Ammon's horn (tissue), 1 donor: ENCODE measurements around the gene PPP1R9B.

Experiments used
- DNase-seq: peaks from one replicate; pipeline ENCODE4 v3.0.0-alpha.2; 2016; ENCODE audit warnings: low spot score

The PPP1R9B gene

DNA sequence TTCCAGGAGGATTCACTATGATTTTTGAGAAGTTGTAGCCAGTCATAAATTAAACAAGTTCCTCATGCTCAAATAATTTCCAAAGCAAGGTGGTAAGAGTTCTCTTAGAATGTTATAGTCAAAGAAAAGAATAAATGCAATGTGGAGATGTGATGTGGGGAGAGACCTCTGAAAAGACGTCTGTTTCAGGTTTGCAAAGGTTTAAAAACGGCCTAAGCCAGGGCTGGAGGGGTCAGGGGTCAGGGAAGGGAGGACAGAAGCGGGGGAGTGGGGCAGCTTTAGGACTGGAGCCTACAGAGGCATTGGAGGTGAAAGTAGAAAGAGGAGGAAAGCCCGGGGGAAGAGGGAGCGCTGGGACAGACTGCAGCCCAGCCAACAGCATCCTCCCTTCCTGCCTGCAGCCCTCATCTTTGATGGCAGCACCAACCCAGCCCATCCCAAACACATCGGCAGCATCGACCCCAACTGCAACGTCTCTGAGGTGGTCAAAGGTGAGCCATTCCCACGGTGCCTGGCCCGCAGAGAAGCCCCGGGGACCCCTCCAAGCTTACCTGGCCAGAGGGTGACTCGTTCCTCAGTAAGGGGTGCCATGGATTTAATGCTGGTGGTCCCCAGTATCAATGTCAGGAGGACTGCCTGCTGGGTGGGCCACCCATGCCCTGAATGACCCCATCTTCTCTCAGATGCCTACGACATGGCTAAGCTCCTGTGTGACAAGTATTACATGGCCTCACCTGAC lies 43.9 kb downstream of the PPP1R9B start:
- no peak for DNase-seq

DNA sequence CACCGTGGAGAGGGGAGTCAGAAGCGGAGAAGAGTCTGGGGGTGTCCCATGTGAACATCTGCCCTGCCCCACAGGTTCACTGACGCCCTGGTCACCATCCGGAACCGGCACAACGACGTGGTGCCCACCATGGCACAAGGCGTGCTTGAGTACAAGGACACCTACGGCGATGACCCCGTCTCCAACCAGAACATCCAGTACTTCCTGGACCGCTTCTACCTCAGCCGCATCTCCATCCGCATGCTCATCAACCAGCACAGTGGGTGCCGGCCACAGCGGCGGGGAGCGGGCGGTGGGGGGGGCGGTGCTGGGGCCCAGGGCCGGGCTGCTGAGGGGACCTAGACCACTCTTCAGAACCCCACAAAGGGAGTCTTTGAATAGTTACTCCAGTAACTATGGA lies 44.7 kb downstream of the PPP1R9B start:
- no peak for DNase-seq

DNA sequence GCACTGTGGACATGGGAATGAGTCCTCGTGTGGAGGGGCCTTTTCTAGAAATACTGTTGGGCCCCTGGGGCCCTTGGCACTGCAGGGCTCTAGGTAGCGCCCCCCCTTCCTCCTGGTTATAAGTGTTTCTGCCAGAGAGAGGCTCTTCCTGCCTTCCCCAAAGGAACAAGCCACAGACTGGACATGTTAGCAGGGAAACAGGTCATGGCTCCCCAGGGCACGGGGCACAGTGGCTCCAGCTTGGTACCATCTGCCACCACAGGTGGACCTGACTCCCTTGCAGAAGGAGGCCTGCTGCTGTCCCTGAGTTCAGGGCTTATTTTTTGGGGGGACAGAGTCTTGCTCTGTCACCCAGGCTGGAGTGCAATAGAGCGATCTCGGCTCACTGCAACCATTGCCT lies 46.5 kb downstream of the PPP1R9B start:
- DNase-seq, result no peak

DNA sequence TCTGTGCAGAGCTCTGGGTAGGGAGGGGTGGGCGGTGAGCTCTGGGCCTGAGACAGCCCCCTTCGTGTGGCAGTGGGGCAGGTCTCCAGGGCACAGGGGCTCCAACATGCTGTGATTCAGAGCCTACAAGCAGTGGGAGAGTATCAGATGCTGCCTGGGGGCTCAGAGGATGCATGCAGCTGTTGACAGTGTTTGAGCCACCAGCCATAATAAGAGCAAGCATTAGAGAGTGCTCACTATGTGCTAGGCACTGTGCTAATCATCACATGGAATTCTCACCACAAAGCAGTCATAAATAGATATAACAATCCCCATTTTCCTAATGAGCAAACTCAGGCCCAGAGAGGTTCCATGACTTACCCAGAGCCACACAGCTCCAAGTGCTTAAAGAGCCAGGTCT lies 47.2 kb downstream of the PPP1R9B start:
- DNase-seq, result no peak

DNA sequence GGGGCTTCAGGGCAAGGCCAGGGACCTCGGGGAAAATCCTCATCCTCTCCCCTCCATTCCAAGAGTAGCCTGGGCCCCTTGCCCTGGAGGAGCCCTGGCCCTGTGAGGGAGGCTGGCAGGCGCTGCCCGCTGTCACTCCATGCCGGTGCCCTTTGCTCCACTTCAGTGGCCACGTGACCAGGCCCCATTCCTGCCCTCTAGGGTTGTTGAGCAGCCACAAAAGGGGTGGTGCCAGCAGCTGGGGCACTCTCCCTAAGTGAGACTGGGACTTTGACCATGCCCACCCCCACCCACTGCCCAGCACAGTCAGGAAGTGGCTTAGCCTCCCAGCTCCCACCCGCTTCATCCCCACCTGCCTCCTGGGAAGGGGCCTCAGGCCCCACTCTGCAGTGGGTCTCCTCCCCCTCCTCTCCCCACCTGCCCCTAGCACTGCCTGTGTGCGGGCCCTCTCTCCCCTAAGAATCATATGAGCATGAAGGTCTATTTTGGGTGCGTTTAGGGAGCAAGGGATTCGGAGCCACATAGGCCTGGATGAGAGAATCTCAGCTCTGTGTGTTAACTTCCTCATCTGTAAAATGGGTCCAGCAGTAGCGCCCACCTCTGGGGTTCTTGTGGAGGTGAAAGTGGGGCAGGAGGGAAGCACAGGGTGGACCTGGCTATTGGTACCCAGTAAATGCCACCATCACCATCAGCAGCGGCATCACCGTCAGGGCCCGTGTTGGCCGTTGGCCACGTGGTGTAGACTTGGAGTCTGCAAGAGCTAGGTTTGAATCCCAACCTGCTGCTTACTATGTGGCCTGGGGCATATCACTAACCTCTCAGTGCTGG lies 48.1 kb downstream of the PPP1R9B start:
- DNase-seq, result peak; percentile 78

DNA sequence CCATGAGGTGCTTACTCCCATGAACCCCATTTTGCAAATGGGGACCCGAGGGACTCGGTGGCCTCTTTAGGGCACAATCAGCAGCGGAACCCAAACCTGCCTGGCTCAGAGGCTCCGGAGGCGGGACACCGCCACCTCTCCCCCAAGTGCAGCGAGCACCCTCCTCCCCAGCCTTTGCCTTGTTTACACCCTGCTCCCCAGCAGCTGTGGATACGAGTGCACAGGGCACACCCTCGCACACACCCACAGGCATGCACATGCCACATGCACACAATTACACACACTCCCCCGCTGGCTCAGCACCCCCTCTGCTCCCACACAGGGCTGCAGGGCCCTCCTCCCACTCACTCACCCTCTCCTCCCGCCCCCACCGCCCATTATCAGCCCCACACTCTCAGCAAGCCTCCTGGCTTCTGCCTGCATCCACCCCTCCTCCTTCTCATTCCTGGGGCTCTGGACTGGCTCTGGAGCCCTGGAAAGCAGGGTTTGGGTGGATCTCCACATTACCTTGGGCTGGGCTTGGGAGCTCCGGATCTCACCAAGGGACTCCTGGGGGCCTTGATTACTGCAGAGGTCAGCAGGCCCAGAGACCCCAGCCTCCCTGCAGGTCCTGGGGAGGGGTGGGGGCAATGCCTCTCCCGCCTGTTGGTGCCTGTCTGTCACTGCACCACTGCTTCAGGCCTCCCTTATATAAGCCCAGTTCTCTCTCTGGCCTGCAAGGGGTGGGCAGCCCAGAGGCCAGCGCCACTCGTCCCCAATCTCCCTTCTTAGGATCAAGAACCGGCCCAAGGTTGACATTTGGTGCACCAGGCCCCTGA lies 48.9 kb downstream of the PPP1R9B start:
- DNase-seq, result peak; percentile 57

DNA sequence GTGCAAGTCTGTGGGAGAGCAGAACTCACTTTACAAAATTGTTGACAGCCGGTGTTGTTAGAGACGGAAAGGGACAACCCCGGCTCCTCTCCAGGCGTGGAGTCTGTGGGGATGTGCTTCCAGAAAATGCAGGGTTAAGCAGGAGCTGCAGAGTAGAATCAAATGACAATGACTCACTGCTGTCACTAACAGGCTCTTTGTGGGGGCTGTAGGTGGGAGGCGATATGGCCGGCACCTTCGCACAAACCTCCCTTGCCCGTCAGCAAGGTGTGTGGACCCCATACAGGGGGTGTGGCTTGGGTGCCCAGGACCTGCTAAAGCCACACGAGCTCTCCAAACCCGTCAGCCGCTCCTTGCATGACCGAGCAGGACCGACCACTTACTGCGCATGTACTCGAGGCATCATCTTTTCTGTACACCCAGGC lies 49.5 kb downstream of the PPP1R9B start:
- peak; percentile 54 for DNase-seq

DNA sequence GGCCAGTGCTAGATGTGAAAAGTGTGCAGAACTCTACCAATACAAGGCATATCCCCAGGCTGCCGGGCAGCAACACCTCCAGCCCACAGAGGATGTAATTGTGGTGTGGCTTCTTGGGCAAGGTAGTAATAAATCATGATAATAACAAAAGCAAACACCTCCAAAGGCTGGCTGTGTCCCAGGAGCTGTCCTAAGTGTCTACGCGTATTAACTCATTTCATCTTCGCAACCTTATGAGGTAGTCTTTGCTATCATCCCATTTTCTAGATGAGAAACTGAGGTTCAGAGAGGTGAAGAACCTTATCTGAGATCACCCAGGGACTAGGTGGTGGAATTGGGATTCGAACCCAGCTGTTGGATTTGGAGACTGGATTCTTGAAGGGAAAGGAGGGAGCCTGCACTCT lies 50.0 kb downstream of the PPP1R9B start:
- DNase-seq, result no peak

DNA sequence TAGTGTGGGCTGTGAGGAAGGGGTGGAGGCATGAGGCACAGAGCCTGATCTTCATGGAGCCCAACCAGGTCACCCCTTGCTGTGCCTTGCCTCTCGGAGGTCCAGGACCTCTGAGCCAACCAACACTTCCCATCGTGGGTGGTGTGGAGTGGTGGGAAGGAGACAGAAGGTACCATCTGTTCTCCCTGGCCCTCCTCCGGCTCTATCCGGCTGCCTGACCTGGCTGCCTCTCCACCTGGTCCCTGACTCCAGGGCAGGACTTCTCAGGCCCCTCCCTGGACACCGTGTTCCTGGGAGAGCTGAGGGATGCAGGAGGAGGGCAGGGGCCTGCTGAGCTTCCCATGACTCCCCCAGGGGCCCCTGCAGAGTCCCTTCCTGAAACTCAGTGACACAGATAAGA lies 51.5 kb downstream of the PPP1R9B start:
- no peak for DNase-seq

DNA sequence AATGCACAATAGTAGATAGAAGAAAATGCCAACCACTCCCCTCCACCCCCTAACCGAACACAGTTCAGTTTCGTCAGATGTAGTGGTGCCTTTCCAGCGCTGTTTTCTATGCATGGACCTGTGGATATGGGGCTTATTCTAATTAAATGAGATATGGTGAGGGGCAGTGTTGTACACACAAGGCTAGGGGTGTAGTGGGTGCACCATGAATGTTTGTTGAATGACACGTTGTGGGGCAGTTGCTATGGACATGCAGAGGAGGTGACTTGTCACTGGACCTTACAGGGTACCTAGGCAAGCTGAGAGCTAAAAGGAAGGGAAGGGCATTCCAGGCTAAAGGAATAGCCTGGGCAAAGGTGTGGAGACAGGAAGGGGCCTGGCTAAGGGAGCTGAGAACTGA lies 51.9 kb downstream of the PPP1R9B start:
- no peak for DNase-seq

DNA sequence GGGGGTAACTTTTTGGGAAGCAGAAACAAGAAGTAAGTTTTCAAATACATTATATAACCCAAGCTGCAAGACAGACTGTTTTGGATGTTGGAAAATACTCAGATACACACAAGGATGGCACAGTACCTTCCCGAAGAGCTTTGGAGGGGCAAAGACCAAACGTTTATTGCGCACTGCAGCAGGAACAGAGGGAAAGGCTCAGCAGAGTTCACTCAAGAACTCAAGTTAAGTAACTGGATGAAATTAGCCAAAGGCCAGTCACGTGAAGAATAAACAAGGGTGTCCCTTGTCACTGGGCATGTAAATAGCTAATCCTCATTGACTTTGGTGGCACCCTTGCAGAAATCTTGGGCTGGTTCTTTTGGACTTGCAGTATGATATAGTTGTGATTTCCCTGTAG lies 52.6 kb downstream of the PPP1R9B start:
- no peak for DNase-seq

DNA sequence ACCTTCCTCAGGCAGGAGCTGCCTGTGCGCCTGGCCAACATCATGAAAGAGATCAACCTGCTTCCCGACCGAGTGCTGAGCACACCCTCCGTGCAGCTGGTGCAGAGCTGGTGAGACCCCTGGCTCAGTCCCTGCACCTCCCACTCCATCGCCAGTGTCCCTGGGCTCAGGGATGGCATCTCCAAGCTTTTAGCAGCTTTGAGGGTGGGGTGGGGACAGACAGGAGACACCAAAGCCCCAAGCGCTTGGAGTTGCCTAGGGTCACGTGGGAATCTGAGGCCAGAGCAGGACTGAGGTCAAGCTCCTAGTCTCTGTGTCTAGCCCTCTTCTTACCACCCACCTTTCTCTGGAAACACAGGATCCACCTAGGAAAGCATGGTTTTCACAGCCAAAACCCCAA lies 53.0 kb downstream of the PPP1R9B start:
- no peak for DNase-seq

DNA sequence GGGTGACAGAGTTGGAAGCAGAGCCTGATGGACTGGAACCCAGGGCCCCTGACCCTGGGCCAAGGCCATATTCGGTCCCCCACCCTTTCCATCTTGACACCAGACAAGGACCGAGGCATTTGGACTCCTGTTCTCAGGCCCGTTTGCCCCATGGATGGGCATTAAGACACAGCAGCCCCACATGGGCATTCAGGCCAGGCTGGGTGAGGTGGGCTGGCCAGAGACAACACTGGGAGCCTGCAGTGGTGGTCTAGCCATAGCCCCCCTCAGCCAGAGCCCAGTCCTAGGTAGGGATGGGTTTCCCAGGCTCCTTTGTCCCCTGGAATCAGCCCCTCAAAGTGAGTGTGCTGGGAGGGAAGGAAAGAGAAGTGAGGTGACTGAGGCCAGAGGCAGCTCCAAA lies 53.7 kb downstream of the PPP1R9B start:
- no peak for DNase-seq

DNA sequence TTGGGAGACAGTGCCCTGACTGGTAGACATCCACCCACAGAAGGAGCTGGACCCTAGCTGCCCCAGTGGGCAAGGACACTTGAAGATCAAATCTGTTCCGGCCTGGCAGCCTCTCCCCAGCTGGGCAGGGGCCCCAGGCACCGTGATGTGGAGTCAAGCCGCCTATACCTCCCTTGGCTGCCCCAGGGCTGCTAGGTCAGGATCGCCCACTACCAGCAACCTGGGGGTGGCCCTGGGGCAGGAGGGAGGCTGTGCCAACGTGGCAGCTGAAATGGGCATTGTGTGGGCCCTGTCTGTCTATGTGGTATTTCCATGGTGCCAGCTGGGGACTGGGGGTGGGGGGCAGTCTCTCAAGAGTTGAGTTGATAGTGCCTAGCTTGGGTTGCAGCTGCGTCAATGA lies 54.4 kb downstream of the PPP1R9B start:
- no peak for DNase-seq

DNA sequence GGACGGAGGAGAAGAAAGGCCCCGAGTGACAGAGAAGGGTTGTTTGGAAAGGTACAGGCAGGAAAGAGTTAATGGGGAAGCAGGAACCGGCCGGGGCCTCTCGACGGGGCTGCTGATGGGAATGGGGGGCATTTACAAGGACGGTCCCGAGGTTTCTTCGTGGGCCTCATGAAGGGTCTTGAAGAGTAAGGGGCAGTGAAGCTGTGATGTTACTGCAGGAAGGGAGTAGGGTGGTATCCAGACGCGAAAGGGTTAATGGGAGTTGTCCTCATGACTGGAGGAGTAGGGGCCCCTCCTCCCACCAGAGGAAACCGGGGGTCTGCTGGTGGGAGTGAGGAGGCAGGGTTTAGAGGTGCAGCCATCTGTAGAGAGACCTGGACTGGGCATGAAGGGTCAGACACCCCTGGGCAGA lies 54.8 kb downstream of the PPP1R9B start:
- peak; percentile 42 for DNase-seq

DNA sequence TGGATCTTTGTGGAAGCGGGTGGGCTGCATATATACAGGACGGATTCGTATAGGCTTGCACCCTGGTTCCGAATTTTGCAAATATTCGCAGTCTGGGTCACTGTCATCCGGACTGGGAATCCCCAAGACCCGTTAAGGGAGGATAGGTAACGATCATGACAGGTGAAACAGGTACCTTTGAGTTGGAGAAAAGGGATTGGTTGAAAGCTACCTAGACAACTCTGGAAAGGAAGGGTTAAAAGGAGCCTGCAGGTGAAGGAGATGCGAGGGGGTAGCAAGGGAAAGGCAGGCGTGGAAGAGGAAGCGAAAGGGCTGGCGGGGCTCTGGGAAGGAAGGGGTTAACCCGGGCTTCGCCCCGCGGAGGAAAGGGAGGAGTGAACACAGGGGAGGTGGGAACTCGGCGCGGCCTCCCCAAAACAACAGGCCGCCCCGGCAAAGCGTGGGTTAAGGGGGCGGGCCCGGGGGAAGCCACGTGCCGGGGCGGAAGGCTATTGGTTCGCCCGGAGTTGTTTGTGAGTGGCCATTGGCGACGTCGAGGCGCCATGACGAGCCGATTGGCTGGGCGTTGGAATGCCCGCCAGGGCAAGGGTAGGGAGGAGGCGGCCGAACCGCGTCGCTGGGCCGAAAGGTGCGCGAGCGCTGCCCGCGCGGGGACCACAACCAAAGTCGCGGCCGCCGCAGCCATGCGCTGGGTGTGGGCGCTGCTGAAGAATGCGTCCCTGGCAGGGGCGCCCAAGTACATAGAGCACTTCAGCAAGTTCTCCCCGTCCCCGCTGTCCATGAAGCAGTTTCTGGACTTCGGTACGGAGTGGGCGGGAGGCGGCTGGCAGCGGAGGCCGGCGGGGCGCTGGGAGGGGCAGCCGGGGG lies 55.5 kb downstream of the PPP1R9B start, which contains the start of gene PDK2:
Gene PDK2, plus strand, starts transcription at position 599 of the 867 bp plus-strand sequence. Its CDS starts 85 bp downstream, at position 684.
- DNase-seq, result peak; percentile 97

DNA sequence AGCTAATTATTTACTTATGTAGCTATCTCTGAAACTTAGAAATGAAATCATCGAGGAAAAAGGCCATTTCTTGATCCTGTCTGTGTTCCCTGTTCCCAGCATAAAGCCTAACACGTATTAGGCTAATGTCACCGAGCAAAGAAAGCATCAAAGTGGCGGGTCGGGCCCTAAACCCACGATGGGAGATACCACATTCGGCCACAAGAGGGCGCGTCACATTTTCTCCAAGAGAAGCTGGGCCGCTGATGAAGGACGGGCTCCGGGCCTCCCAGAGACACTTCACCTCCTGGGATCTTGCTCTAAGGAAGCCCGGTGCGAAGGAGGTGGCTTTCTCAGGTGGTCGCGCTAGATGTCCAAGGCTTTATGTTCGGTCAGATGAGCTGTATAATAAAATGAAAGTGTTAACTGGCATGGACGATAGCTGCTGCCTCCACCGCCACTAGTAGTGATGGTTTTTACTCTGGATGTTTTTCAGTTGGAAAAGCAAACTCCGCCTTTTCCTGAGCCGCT lies 56.2 kb downstream of the PPP1R9B start:
- peak; percentile 95 for DNase-seq

DNA sequence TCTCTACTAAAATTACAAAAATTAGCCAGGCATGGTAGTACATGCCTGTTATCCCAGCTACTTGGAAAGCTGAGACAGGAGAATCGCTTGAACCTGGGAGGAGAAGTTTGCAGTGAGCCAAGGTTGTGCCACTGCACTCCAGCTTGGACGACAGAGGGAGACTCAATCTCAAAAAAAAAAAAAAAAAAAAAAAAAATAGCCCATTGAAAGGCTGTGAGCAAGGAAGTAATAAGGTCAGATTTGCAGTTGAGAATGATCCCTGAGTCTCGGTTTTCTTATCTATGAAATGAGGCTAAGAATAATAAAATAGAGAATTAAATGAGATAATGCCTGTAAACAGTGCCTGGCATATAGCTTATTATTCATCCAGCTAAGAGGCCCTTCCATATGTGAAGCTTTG lies 56.7 kb downstream of the PPP1R9B start:
- DNase-seq, result no peak

DNA sequence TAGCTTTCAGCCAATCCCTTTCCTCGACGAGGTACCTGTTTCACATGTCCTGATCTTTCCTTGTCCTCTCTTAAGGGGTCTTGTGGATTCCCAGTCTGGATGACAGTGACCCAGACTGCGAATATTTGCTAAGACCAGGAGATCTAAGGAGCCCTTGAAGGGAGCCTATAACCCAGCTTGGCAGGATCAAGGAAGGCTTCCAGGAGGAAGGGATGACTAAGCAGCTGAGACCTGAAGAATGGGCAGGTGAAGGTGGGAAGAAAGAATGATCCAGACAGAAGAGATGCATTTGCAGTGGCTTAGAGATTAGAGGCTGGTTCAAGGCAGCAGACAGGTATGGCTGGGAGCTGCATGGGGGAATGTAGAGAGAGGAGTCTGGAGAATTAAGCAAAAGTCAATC lies 57.2 kb downstream of the PPP1R9B start:
- no peak for DNase-seq

DNA sequence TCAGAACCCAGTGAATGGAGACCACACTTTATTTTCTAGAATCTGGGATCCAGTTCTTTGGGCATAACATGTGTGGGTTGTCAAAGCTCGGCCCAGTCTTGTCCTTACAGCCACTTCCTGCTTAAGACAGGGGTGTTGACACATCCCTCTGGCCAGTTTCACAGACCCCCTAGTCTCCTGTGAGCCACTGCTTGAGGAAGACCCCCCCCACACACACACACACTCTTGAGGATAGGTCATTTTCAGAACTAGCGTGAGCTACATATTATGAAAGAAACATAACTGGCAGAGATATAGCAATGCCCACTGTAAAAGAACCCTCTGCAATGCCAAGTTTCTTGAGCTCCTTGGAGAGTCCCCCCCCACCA lies 58.6 kb downstream of the PPP1R9B start:
- no peak for DNase-seq
